Daoy (cell line): Measurements from ENCODE around the gene ACSF2. TPM values are rescaled to one million over a fixed set of nuclear protein-coding genes. Genes with fewer than 3 reads are reported as not detected.

ENCODE experiments used
- DNase-seq: peaks from one replicate; pipeline ENCODE4 v3.0.0-alpha.2; 2015; ENCODE audit warnings: low read depth
- total RNA-seq: library from RNA; depleted of rRNA; stranded (reverse); fragments of >200 nt; shearing (Covaris generic); gene quantifications from 2 replicates; pipeline ENCODE4 v1.2.3, GENCODE V29; 2014

ACSF2 gene
- total RNA-seq, 1 experiment from 2014 or later, result 8.2 TPM

GRCh38 chr17:50440172-50440837 lies 14.3 kb downstream of the ACSF2 start:
- DNase-seq, result no peak

- DNase-seq, result no peak
Measured at GRCh38 chr17:50440838-50441829, 15.1 kb downstream of the ACSF2 start.

GRCh38 chr17:50443505-50443974 lies 17.5 kb downstream of the ACSF2 start:
- no peak for DNase-seq

- no peak for DNase-seq
Measured at GRCh38 chr17:50444841-50445715, 19.1 kb downstream of the ACSF2 start.

- no peak for DNase-seq
Measured at GRCh38 chr17:50445730-50446325, 19.8 kb downstream of the ACSF2 start.

- DNase-seq, result no peak
Measured at GRCh38 chr17:50447870-50448595, 22.0 kb downstream of the ACSF2 start.

GRCh38 chr17:50448643-50449042 lies 22.6 kb downstream of the ACSF2 start:
- DNase-seq, result no peak

GRCh38 chr17:50451943-50452629 lies 26.1 kb downstream of the ACSF2 start:
- no peak for DNase-seq

- DNase-seq, result no peak
Measured at GRCh38 chr17:50452630-50453300, 26.7 kb downstream of the ACSF2 start.

GRCh38 chr17:50453901-50454300 lies 27.9 kb downstream of the ACSF2 start:
- no peak for DNase-seq

GRCh38 chr17:50457621-50458020 lies 31.6 kb downstream of the ACSF2 start:
- no peak for DNase-seq

GRCh38 chr17:50458270-50458669 lies 32.3 kb downstream of the ACSF2 start:
- no peak for DNase-seq

GRCh38 chr17:50458701-50459676 lies 33.0 kb downstream of the ACSF2 start:
- peak; percentile 58 for DNase-seq

- no peak for DNase-seq
Measured at GRCh38 chr17:50459756-50460155, 33.7 kb downstream of the ACSF2 start.

GRCh38 chr17:50460831-50461526 lies 35.0 kb downstream of the ACSF2 start:
- no peak for DNase-seq

GRCh38 chr17:50461550-50462132 lies 35.6 kb downstream of the ACSF2 start:
- DNase-seq, result no peak

- no peak for DNase-seq
Measured at GRCh38 chr17:50462446-50462845, 36.4 kb downstream of the ACSF2 start.
